TTC549 (cell line): ENCODE results near the gene RERE.
"Not testable (repeated sequence)": the region's sequence is repeated elsewhere in the genome, so short reads cannot be mapped to it uniquely, and the experiment has no call there.

ENCODE experiments used
- FAIRE-seq: peaks from 2 replicates; lab custom pipeline; 2012; peaks lifted over from hg19 to GRCh38; lab: Jason Lieb, UNC

The RERE gene

DNA sequence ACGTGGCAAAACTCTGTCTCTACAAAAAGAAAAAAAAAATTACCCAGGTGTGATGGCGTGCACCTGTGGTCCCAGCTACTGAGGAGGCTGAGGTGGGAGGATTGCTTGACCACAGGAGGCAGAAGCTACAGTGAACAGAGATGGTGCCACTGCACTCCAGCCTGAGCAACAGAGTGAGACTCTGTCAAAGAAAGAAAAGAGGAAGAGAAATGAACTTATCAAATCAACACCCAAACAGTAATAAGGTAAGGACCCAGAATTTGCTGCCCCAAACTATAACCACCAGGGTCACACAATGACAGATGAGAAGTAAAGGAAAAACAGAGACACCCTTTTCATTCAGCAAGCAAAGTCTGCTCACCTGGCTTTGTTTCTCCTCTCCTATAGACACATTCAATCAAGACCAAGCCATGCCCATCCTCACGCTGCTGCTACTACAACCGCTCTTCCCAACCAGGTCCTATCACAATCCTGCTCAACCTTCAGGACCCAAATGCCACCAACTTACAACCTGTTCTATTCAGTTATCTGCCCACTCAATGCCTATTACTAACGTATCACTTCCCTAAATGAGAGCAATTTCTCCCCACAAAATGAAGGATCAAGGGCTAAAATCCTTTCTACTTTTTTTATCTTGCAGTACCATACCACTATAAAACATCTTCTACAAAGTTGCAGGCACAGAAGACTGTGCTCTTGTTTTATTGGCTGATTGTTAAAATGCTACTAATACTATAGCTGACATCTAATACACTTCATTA, 183.5 kb downstream of the RERE start:
- no peak for FAIRE-seq

- no peak for FAIRE-seq
Observed at GRCh38 chr1:8632102-8632501, 185.3 kb downstream of the RERE start.

DNA sequence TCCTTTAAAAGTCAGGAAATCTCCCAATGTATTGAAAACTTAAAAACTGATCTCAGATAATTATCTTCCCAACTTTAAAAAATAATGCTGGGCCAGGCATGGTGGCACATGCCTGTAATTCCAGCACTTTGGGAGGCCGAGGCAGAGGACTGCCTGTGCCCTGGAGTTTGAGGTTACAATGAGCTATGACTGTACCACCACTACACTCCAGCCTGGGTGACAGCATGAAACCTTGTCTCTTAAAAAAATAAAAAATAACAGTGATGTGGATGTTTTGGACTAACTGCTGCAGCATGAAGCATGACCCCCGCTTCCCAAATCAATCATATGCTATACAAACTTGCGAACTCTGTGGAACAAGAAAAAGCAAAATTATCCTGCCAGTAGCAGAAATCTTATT, 186.3 kb downstream of the RERE start:
- FAIRE-seq, result no peak

GRCh38 chr1:8629241-8630091, 188.0 kb downstream of the RERE start:
- no peak for FAIRE-seq

DNA sequence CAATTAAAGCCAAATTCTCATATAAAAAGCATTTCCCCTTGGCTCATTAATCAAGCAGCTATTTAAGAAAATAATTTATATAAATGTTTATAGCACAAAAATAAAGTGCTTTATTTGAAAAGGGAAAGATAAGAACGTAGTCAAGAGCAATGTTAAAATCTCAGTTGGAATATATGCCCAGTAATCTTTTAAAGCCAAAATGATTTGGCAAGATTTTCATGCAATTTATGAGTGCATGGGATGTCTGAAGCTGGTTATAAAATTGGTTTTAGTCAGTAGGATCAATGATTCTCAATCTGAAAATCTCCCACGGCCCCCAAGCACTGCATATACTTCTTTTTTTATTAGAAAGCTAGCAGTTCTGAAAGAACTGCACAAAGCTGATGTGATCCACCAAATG, 188.8 kb downstream of the RERE start:
- no peak for FAIRE-seq

DNA sequence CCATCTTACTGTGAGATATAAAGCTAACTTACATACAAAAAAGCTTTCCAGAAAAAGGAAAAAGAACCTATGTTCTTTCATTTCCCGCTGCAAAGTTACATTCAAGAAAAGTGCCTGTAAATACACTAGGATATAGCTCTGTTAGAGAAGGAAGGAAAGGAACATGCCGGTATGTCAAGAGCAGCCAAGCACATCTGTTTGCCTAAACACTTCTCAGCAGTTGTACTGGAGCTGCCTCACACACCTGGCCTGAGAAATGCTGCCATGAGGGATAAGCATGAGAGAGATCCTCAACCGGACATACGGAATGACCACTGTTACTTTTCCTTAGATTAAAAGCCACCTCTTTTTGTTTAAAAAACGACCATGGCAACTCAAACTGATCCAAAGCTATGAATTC, 189.7 kb downstream of the RERE start:
- no peak for FAIRE-seq

- FAIRE-seq, result no peak
Observed at GRCh38 chr1:8625981-8626898, 191.2 kb downstream of the RERE start.

- FAIRE-seq, result no peak
Observed at GRCh38 chr1:8625491-8625890, 191.9 kb downstream of the RERE start.

DNA sequence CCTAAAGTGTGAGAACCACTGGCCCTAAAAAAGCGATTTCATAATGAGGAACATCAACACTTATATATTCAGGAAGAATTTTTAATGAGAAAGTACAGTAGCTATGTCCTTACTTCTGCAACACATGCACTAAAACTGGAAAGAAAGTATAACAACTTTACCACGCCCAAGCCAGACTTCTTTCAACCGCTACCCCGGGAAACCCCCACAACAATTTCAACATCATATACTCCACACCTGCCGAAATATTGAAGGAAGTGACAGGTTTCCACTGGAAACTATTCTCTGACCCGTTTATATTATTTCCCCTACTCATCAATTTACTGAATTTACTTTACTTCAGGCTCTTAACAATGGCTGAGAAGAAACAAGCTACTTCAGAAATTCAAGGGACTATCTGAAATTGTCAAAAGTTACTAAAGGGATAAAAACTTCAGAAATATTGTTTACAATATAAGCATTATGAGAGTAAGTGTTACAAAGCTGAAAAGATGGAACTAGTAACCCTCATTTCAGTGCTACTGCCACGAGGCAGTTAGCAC, 193.7 kb downstream of the RERE start:
- FAIRE-seq, result peak; percentile 26

- peak; percentile 38 for FAIRE-seq
Observed at GRCh38 chr1:8621785-8622348, 195.6 kb downstream of the RERE start.

DNA sequence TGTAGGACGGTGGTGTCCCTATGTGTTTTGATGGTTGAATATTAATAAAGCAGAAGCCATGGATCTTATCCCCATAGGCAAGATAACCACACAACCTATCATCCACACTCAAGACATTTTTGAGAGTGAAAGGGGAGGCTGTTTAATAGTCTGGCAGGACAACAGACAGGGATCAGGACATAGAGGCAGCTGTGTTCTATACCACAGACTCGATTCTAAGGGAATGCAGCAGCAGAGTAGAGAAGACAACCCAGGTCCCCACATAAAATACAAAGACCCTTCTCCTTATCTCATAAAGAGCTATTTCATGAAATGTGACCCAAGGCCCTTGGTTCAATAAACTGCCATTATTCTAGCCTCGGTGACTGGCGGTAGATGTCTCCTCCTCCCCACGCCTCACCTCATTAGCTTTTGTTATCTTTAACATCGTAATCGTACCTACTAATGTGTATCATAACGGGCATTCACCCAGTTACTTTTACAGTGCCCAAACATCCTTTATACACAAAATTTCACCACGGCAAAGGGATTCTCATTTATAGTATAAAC, 196.3 kb downstream of the RERE start:
- not testable (repeated sequence) for FAIRE-seq

GRCh38 chr1:8619917-8620502, 197.4 kb downstream of the RERE start:
- not testable (repeated sequence) for FAIRE-seq

- not testable (repeated sequence) for FAIRE-seq
Observed at GRCh38 chr1:8619419-8619818, 198.0 kb downstream of the RERE start.

DNA sequence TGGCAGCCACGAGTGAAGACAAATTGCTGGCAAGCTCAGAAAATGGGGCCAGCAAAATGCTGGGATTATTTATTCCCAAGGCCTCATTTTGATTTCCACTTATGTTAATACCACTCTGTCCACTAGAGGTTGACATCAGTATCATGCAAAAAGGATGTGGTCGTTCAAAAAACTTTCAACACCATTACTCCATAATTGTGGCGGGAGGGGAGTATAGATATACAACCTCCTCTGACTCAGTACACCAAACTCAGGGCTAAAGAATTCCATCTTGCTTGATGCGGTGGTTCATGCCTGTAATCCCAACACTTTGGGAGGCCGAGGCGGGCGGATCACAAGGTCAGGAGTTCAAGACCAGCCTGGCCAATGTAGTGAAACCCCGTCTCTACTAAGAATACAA, 200.6 kb downstream of the RERE start:
- not testable (repeated sequence) for FAIRE-seq

- FAIRE-seq, result not testable (repeated sequence)
Observed at GRCh38 chr1:8611634-8612515, 205.6 kb downstream of the RERE start.

- FAIRE-seq, result no peak
Observed at GRCh38 chr1:8607906-8608305, 209.5 kb downstream of the RERE start.

GRCh38 chr1:8604041-8604945, 213.1 kb downstream of the RERE start:
- no peak for FAIRE-seq

- FAIRE-seq, result no peak
Observed at GRCh38 chr1:8603220-8603616, 214.2 kb downstream of the RERE start.
